Measurements from ENCODE around the gene GALNTL6.

- no peak for TF ChIP-seq JUN (IDR thresholded peaks at IDR 0.05; ENCODE audit: borderline replicate concordance, insufficient read depth, insufficient read length, low read depth)
- no peak for TF ChIP-seq CTCF (IDR thresholded peaks at IDR 0.05; ENCODE audit: extremely low read depth in 1 of 2, insufficient read depth in 1 of 2, low read depth in 1 of 2, low read length in 2 of 2)
- TF ChIP-seq FOS (IDR thresholded peaks at IDR 0.05; ENCODE audit: borderline replicate concordance, insufficient read depth, low read length) = no peak
These were observed 33.7 kb downstream of the GALNTL6 start for GRCh38 chr4:171846893-171847292.

All from endothelial cell of umbilical vein (primary cell).